K562 (cell line): ENCODE results near the gene CHST8. TPM values are rescaled to one million over a fixed set of nuclear protein-coding genes. Genes with fewer than 3 reads are reported as not detected.
A peak's percentile ranks its signal among the peaks of the same experiment; 100 is the strongest.

Experiments
- ATAC-seq: fragments of 200-7000 bp; cut with Tn5 transposase; 3 replicates; pipeline ENCODE4 v1.9.1; 2020; ENCODE audit warnings: moderate library complexity
- BruUV-seq: library from RNA; stranded (reverse); fragments of 400-500 nt; replicated peaks from 2 replicates; lab custom pipeline; 2021; lab: Mats Ljungman, UMichigan
- CTCF ChIA-PET: fragments of 300-600 bp; formaldehyde crosslinking; extraction: SDS; loops from one replicate; lab custom pipeline; 2021; ENCODE audit warnings: low intra/inter-chr PET ratio; lab: Yijun Ruan, JAX
- POLR2A ChIA-PET: fragments of 300-600, 350-650 bp; sonication (Branson Sonifier 250); formaldehyde crosslinking; extraction: SDS; loops from one replicate; lab custom pipeline; 2021; ENCODE audit warnings: antibody characterized with exemption, inconsistent platforms; lab: Yijun Ruan, JAX
- DNase-seq, 4 experiments: peaks; one replicate each; pipeline versions ENCODE4 v3.0.0 to v3.0.0-alpha.2; 2011 to 2018; ENCODE audit warnings: low spot score in 3 of 4, mixed read lengths in 3 of 4; ENCODE audit errors: extremely low read depth in 1 of 4
- FAIRE-seq: peaks from 2 replicates; lab custom pipeline; 2011; peaks lifted over from hg19 to GRCh38; lab: Jason Lieb, UNC
- H2AFZ ChIP-seq: 2 replicates; pipeline ENCODE4 v1.6.0; 2011; ENCODE audit warnings: low read depth, low read length, control low read depth, inconsistent platforms
- H3K27ac ChIP-seq: fragments of 200-600 bp; 3 replicates; pipeline ENCODE4 v1.8.0; 2011; ENCODE audit warnings: low read depth, mild to moderate bottlenecking, control low read depth, inconsistent platforms, low read length, moderate library complexity, mixed read lengths; ENCODE audit errors: extremely low read depth
- H3K27me3 ChIP-seq, 2 experiments: fragments of 300-600 bp in 1 of 2; 2 replicates in 1 of 2; 3 replicates in 1 of 2; pipeline versions ENCODE4 v1.6.0 to v1.8.0; 2011; ENCODE audit warnings: inconsistent platforms in 2 of 2, low read length in 2 of 2, mild to moderate bottlenecking in 1 of 2, mixed read lengths in 1 of 2, moderate library complexity in 1 of 2; ENCODE audit not compliant: control insufficient read depth in 2 of 2, insufficient read depth in 2 of 2
- H3K36me3 ChIP-seq: fragments of 300-600 bp; 3 replicates; pipeline ENCODE4 v1.8.0; 2011; ENCODE audit warnings: mild to moderate bottlenecking, low read length, inconsistent platforms; ENCODE audit not compliant: control insufficient read depth, insufficient read depth
- H3K4me1 ChIP-seq, 2 experiments: fragments of 200-600 bp in 1 of 2; replicated peaks in 1 of 2; 2 replicates in 1 of 2; 3 replicates in 1 of 2; pipeline versions ENCODE4 v1.5.1 to v1.8.0; 2011; ENCODE audit warnings: inconsistent platforms in 2 of 2, low read length in 2 of 2, mild to moderate bottlenecking in 1 of 2, mixed read lengths in 1 of 2, moderate library complexity in 1 of 2; ENCODE audit not compliant: control insufficient read depth in 2 of 2, insufficient read depth in 2 of 2
- H3K4me2 ChIP-seq: 2 replicates; pipeline ENCODE4 v1.6.1; 2011; ENCODE audit warnings: low read length, control low read depth, inconsistent platforms, mixed read lengths; ENCODE audit not compliant: insufficient read depth
- H3K4me3 ChIP-seq: fragments of 200-600 bp; sonication (generic), shearing (Covaris generic); 2 replicates; pipeline ENCODE4 v1.5.1; 2016; ENCODE audit warnings: control low read depth, inconsistent platforms
- H3K79me2 ChIP-seq: fragments of 200-600 bp; 3 replicates; pipeline ENCODE4 v1.8.0; 2011; ENCODE audit warnings: low read length, inconsistent platforms; ENCODE audit not compliant: control insufficient read depth, insufficient read depth
- H3K9ac ChIP-seq, 2 experiments: 2 replicates each; pipeline versions ENCODE4 v1.6.0 to v1.6.1; 2011; ENCODE audit warnings: low read depth in 2 of 2, low read length in 2 of 2, control low read depth in 1 of 2, inconsistent platforms in 1 of 2, mild to moderate bottlenecking in 1 of 2, mixed read lengths in 1 of 2; ENCODE audit not compliant: insufficient read depth in 1 of 2
- H3K9me1 ChIP-seq: one replicate; pipeline ENCODE4 v1.6.0; 2011; ENCODE audit warnings: inconsistent platforms, mild to moderate bottlenecking, low read length, moderate library complexity; ENCODE audit not compliant: control insufficient read depth, insufficient read depth
- H3K9me3 ChIP-seq: replicated peaks from 2 replicates; pipeline ENCODE4 v1.5.1; 2011; ENCODE audit warnings: low read depth, low read length, inconsistent platforms; ENCODE audit not compliant: control insufficient read depth, insufficient read depth
- H4K20me1 ChIP-seq: replicated peaks from 2 replicates; pipeline ENCODE4 v1.6.1; 2011; ENCODE audit warnings: low read length, inconsistent platforms, mixed read lengths; ENCODE audit not compliant: control insufficient read depth, insufficient read depth
- CXXC5 ChIP-seq: fragments of 250-450 bp; sonication (Bioruptor Pico); IDR thresholded peaks from 2 replicates; pipeline ENCODE4 v1.8.0; 2022; ENCODE audit warnings: inconsistent platforms, mild to moderate bottlenecking, moderate library complexity
- MAFG ChIP-seq: fragments of 450-650 bp; conservative IDR thresholded peaks from 2 replicates; pipeline ENCODE4 v1.6.1; 2016; ENCODE audit warnings: missing genetic modification characterization, missing compliant biosample characterization
- NFE2 ChIP-seq: IDR thresholded peaks from 2 replicates; pipeline ENCODE4 v1.6.1; 2014; ENCODE audit warnings: antibody characterized with exemption, low read depth
- SP2 ChIP-seq: IDR thresholded peaks from 2 replicates; pipeline ENCODE4 v1.6.1; 2011; ENCODE audit warnings: mild to moderate bottlenecking, low read depth, low read length, moderate library complexity; ENCODE audit not compliant: poor library complexity, severe bottlenecking; ENCODE audit errors: extremely low read depth
- U2AF2 ChIP-seq: fragments of 200-400 bp; formaldehyde crosslinking; optimal IDR thresholded peaks from 2 replicates; pipeline ENCODE3; 2017; ENCODE audit warnings: low read depth, mild to moderate bottlenecking, low read length
- WGBS: fragments of 100-300 bp; shearing (Covaris generic); methylation state at CpG from one replicate; pipeline ENCODE4 v1.1.6; 2016; ENCODE audit warnings: low coverage, mixed read lengths; ENCODE audit not compliant: insufficient coverage; ENCODE audit errors: missing lambda C conversion rate; 5-methylcytosine and 5-hydroxymethylcytosine counted together
- in situ Hi-C: fragments of 300-500 bp; cut with MboI; formaldehyde crosslinking; loops from 4 replicates; pipeline ENCODE4 v1.15.0; 2018; ENCODE audit warnings: inconsistent platforms, mixed read lengths
- intact Hi-C: fragments of 100-400 bp; cut with micrococcal nuclease; formaldehyde crosslinking; loops from 2 replicates; pipeline ENCODE4 v1.14.2; 2022
- polyA plus RNA-seq, 8 experiments: library from polyadenylated mRNA; depleted of rRNA in 4 of 8; stranded (reverse) in 5 of 8; unstranded in 3 of 8; fragments of >200 nt; fragmentation: Nextera tagmentation in 2 of 8; fragmentation: Illumina TruSeq in 1 of 8; extraction: Ambion mirVana in 2 of 8; extraction: Trizol in 1 of 8; gene quantifications; 2 replicates each; pipeline versions ENCODE4 v1.2.1 to v1.2.3, GENCODE V29; 2011 to 2014; ENCODE audit warnings: inconsistent platforms in 1 of 8, missing spikeins in 1 of 8
- total RNA-seq, 7 experiments: library from RNA; depleted of rRNA in 6 of 7; stranded (reverse); fragments of >200 nt in 6 of 7; fragmentation: Illumina TruSeq in 2 of 7; extraction: Trizol in 2 of 7; gene quantifications; 2 replicates each; pipeline versions ENCODE4 v1.2.1 to v1.2.3, GENCODE V29; 2011 to 2021; ENCODE audit warnings: low replicate concordance in 1 of 7
- TF ChIP-seq, protein P1 (sequence below): fragments of 200-600 bp; sonication (generic); IDR thresholded peaks from one replicate; pipeline ENCODE4 v1.6.1; 2012; ENCODE audit warnings: mild to moderate bottlenecking, low read depth, low read length, inconsistent platforms
- TF ChIP-seq, protein P2 (sequence below): fragments of 450-650 bp; IDR thresholded peaks from 2 replicates; pipeline ENCODE4 v1.6.1; 2016; ENCODE audit warnings: low read depth, mild to moderate bottlenecking, moderate library complexity

CHST8 gene
- total and polyA plus RNA-seq, 9 of the 15 experiments (the other 6 are each of a cell fraction or from before 2014, with no cell fraction given), result 0.11 TPM; not detected in 8

DNA sequence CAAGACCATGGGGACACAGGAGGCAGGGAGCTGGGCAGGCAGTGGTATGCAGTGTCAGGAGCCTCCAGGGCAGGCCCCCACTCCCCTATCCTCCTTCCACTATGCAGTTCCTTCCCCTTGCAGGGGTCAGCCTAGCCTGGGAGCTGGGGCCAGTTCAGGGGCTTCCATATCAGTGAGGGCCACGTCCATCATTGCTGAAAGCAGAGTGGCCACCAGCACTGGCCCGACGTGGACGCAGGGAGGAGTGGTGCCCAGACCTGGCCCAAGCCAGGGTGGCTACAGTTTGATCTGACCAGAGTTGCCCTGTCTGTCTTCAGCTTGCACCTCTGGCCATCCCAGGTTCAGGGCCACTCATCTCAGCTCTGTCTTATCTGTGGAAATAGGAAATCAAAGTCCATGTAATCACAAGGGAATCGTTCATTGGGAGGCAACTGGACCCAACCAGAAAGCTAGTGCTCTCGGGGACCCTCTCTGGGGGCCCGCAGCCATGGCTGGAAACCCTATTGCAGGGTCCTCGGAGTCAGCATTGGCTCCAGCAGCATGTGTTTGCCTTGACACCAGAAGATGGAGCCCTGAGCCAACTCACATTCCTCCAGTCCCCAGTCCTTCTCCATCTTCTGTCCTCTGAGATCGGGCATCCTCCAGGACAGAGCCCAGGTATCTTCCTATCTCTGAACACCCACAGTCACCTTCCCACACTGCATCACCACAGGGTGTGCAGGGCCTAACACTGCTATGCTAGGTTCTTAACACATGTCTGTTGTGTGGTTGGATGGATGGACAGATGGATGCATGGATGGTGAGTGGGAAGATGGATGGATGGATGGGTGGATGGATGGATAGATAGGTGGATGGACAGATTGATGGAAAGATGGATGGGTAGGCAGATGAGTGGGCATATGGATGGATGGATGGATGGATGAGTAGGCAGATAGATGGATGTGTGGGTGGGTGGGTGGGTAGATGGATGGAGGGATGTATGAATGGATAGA lies 99.2 kb downstream of the CHST8 start:
- no peak overlapping the region for H2AFZ ChIP-seq
- BruUV-seq, result no TSS peak
- intact Hi-C loops (loop anchor here (10.0 kb wide), 1 partner anchor 54 kb away; no protein-coding TSS in a partner anchor), in situ Hi-C loops (no loop called here)
- no peak overlapping the region for H3K4me3 ChIP-seq
- ATAC-seq, result 0 out of 3 replicates have a peak, but pooled peaks have one; percentile 34
- FAIRE-seq, result no peak
- H3K27ac ChIP-seq, result no peak overlapping the region
- ChIA-PET CTCF (interaction anchor here (1.4 kb wide), 1 partner anchor 51 kb away, joined by 5 read pairs; no protein-coding TSS in a partner anchor), POLR2A (interaction anchor here (0.5 to 0.6 kb wide), 2 partner anchors 10 to 52 kb away, joined by 3 read pairs; no protein-coding TSS in a partner anchor)
- H3K36me3 ChIP-seq, result no peaks in the 10 kb centered on the region
- H3K27me3 ChIP-seq, result peaks cover 0 to 6% of the 10 kb centered on the region in 2 experiments; a peak in 3 of 5 replicates
- no peaks in the 10 kb centered on the region for H3K4me1 ChIP-seq
- H3K9me3 ChIP-seq, result no peaks in the 10 kb centered on the region
- H3K9me1 ChIP-seq, result no peaks in the 10 kb centered on the region
- H3K79me2 ChIP-seq, result no peaks in the 10 kb centered on the region
- WGBS, result 1% methylated on average over 9 of the region's 9 CpGs
- DNase-seq, result peak; percentile 20 to 30 (median 24)
- H4K20me1 ChIP-seq, result no peaks in the 10 kb centered on the region
- no peak overlapping the region for H3K4me2 ChIP-seq
- no peak overlapping the region for H3K9ac ChIP-seq
- no peak for TF ChIP-seq NFE2
- no peak for TF ChIP-seq U2AF2
- TF ChIP-seq, protein P1, sequence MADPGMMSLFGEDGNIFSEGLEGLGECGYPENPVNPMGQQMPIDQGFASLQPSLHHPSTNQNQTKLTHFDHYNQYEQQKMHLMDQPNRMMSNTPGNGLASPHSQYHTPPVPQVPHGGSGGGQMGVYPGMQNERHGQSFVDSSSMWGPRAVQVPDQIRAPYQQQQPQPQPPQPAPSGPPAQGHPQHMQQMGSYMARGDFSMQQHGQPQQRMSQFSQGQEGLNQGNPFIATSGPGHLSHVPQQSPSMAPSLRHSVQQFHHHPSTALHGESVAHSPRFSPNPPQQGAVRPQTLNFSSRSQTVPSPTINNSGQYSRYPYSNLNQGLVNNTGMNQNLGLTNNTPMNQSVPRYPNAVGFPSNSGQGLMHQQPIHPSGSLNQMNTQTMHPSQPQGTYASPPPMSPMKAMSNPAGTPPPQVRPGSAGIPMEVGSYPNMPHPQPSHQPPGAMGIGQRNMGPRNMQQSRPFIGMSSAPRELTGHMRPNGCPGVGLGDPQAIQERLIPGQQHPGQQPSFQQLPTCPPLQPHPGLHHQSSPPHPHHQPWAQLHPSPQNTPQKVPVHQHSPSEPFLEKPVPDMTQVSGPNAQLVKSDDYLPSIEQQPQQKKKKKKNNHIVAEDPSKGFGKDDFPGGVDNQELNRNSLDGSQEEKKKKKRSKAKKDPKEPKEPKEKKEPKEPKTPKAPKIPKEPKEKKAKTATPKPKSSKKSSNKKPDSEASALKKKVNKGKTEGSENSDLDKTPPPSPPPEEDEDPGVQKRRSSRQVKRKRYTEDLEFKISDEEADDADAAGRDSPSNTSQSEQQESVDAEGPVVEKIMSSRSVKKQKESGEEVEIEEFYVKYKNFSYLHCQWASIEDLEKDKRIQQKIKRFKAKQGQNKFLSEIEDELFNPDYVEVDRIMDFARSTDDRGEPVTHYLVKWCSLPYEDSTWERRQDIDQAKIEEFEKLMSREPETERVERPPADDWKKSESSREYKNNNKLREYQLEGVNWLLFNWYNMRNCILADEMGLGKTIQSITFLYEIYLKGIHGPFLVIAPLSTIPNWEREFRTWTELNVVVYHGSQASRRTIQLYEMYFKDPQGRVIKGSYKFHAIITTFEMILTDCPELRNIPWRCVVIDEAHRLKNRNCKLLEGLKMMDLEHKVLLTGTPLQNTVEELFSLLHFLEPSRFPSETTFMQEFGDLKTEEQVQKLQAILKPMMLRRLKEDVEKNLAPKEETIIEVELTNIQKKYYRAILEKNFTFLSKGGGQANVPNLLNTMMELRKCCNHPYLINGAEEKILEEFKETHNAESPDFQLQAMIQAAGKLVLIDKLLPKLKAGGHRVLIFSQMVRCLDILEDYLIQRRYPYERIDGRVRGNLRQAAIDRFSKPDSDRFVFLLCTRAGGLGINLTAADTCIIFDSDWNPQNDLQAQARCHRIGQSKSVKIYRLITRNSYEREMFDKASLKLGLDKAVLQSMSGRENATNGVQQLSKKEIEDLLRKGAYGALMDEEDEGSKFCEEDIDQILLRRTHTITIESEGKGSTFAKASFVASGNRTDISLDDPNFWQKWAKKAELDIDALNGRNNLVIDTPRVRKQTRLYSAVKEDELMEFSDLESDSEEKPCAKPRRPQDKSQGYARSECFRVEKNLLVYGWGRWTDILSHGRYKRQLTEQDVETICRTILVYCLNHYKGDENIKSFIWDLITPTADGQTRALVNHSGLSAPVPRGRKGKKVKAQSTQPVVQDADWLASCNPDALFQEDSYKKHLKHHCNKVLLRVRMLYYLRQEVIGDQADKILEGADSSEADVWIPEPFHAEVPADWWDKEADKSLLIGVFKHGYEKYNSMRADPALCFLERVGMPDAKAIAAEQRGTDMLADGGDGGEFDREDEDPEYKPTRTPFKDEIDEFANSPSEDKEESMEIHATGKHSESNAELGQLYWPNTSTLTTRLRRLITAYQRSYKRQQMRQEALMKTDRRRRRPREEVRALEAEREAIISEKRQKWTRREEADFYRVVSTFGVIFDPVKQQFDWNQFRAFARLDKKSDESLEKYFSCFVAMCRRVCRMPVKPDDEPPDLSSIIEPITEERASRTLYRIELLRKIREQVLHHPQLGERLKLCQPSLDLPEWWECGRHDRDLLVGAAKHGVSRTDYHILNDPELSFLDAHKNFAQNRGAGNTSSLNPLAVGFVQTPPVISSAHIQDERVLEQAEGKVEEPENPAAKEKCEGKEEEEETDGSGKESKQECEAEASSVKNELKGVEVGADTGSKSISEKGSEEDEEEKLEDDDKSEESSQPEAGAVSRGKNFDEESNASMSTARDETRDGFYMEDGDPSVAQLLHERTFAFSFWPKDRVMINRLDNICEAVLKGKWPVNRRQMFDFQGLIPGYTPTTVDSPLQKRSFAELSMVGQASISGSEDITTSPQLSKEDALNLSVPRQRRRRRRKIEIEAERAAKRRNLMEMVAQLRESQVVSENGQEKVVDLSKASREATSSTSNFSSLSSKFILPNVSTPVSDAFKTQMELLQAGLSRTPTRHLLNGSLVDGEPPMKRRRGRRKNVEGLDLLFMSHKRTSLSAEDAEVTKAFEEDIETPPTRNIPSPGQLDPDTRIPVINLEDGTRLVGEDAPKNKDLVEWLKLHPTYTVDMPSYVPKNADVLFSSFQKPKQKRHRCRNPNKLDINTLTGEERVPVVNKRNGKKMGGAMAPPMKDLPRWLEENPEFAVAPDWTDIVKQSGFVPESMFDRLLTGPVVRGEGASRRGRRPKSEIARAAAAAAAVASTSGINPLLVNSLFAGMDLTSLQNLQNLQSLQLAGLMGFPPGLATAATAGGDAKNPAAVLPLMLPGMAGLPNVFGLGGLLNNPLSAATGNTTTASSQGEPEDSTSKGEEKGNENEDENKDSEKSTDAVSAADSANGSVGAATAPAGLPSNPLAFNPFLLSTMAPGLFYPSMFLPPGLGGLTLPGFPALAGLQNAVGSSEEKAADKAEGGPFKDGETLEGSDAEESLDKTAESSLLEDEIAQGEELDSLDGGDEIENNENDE, result no peak
- TF ChIP-seq CXXC5 (CRISPR knock-in tag), result no peak
- no peak for TF ChIP-seq MAFG
- TF ChIP-seq, protein P2, sequence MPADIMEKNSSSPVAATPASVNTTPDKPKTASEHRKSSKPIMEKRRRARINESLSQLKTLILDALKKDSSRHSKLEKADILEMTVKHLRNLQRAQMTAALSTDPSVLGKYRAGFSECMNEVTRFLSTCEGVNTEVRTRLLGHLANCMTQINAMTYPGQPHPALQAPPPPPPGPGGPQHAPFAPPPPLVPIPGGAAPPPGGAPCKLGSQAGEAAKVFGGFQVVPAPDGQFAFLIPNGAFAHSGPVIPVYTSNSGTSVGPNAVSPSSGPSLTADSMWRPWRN, result no peak
- no peak for TF ChIP-seq SP2
